Right lobe of liver (tissue), 6 donors: ENCODE data around the gene ATP13A3. TPM values are rescaled to one million over a fixed set of nuclear protein-coding genes. Genes with fewer than 3 reads are reported as not detected.

Source experiments
- ATAC-seq, 4 donors: fragments of 200-7000 bp; cut with Tn5 transposase; one replicate each; pipeline ENCODE4 v1.9.1; 2020; ENCODE audit warnings: mild to moderate bottlenecking in 4 of 4, moderate library complexity in 4 of 4
- DNase-seq, 3 donors: peaks; one replicate each; pipeline ENCODE4 v3.0.0-alpha.2; 2020
- H3K27ac ChIP-seq, 3 donors: fragments of 200-600 bp; one replicate each; pipeline ENCODE4 v1.8.0; 2022
- H3K27me3 ChIP-seq, 2 donors: fragments of 200-600 bp; one replicate each; pipeline ENCODE4 v1.8.0; 2022
- H3K36me3 ChIP-seq, 4 donors: fragments of 200-600 bp; sonication (generic) in 1 of 4; one replicate each; pipeline versions ENCODE4 v1.5.1 to v1.8.0; 2017 to 2022; ENCODE audit warnings: control low read depth in 1 of 4
- H3K4me1 ChIP-seq, 4 donors: fragments of 200-600 bp; sonication (generic) in 1 of 4; one replicate each; pipeline versions ENCODE4 v1.5.1 to v1.8.0; 2017 to 2022; ENCODE audit warnings: control low read depth in 1 of 4
- H3K4me3 ChIP-seq, 3 donors: fragments of 200-600 bp; one replicate each; pipeline ENCODE4 v1.8.0; 2022
- H3K9me3 ChIP-seq, 4 donors: fragments of 200-600 bp; sonication (generic) in 1 of 4; one replicate each; pipeline versions ENCODE4 v1.5.1 to v1.8.0; 2017 to 2022; ENCODE audit warnings: control low read depth in 1 of 4
- CTCF ChIP-seq, 4 donors: fragments of 200-600 bp in 3 of 4; fragments of 450-650 bp in 1 of 4; IDR thresholded peaks; one replicate each; pipeline versions ENCODE4 v1.5.1 to v1.8.0; 2016 to 2022; ENCODE audit warnings: antibody characterized with exemption in 4 of 4, mild to moderate bottlenecking in 2 of 4
- POLR2A ChIP-seq: fragments of 450-650 bp; IDR thresholded peaks from one replicate; pipeline ENCODE4 v1.6.1; 2017; ENCODE audit warnings: antibody characterized with exemption, mild to moderate bottlenecking
- WGBS: methylation state at CpG from one replicate; pipeline ENCODE4 v1.1.6; 2018; ENCODE audit warnings: low coverage, low lambda C conversion rate; ENCODE audit not compliant: insufficient coverage; ENCODE audit errors: missing lambda C conversion rate; 5-methylcytosine and 5-hydroxymethylcytosine counted together
- intact Hi-C, 2 donors: fragments of 100-400 bp; cut with DNase I; formaldehyde crosslinking; loops; one replicate each; pipeline versions ENCODE4 v1.11.2 to v1.14.1; 2022
- total RNA-seq, 6 experiments: library from RNA; depleted of rRNA in 2 of 6; stranded (reverse); fragments of >200 nt in 2 of 6; fragmentation: NEBNext Ultra II Directional in 3 of 6; extraction: Animal tissue kit (Norgen Biotek cat#: 25700) in 3 of 6; gene quantifications; one replicate each; pipeline versions ENCODE4 v1.1.0 to v1.2.4, GENCODE V29; 2016 to 2023
- donor health status: DM: no; HTN: yes; CAD: no.
- donor health status: DM: no; HTN: no; CAD: no.
- donor health status: DM: no; HTN: no; CAD: no.
- donor health status: DM: no; HTN: yes; CAD: no.
- donor health status: DM: no; HTN: yes; CAD: no.

ATP13A3 gene
- total RNA-seq, 6 experiments from 2014 or later = 109 to 172 (median 145) TPM

GRCh38 chr3:194465246-194465645 is 21.6 kb downstream of the ATP13A3 start:
- no peak for DNase-seq
- no peak for ATAC-seq
- H3K4me1 ChIP-seq = peaks cover 0 to 24% (median 9%) of the 10 kb centered on the region in 4 donors
- H3K27me3 ChIP-seq = no peaks in the 10 kb centered on the region
- H3K27ac ChIP-seq = no peak overlapping the region
- peaks cover 0 to 4% (median 2%) of the 10 kb centered on the region in 4 donors for H3K36me3 ChIP-seq
- no peak overlapping the region for H3K4me3 ChIP-seq
- H3K9me3 ChIP-seq = no peaks in the 10 kb centered on the region
- WGBS = 95% methylated on average over 5 of the region's 7 CpGs
- no peak for TF ChIP-seq CTCF (IDR thresholded peaks at IDR 0.05)
- no peak for TF ChIP-seq POLR2A
- intact Hi-C loops = no loop called here

GRCh38 chr3:194464692-194465091 is 22.1 kb downstream of the ATP13A3 start:
- Histone ChIP-seq H3K36me3 (peaks cover 0 to 9% (median 4%) of the 10 kb centered on the region in 4 donors), H3K9me3 (no peaks in the 10 kb centered on the region), H3K4me3 (no peak overlapping the region), H3K27ac (no peak overlapping the region), H3K27me3 (no peaks in the 10 kb centered on the region), H3K4me1 (peaks cover 0 to 21% (median 9%) of the 10 kb centered on the region in 4 donors)
- WGBS = no CpG with 5 or more reads among the region's 1 CpG
- no peak for ATAC-seq
- TF ChIP-seq CTCF (IDR thresholded peaks at IDR 0.05) (no peak), POLR2A (no peak)
- no peak for DNase-seq
- intact Hi-C loops = no loop called here

- Histone ChIP-seq H3K27ac (no peak overlapping the region), H3K27me3 (no peaks in the 10 kb centered on the region), H3K4me1 (peaks cover 0 to 21% (median 9%) of the 10 kb centered on the region in 4 donors), H3K4me3 (no peak overlapping the region), H3K9me3 (no peaks in the 10 kb centered on the region), H3K36me3 (peaks cover 0 to 24% (median 8%) of the 10 kb centered on the region in 4 donors)
- intact Hi-C loops = no loop called here
- no peak for DNase-seq
- TF ChIP-seq POLR2A (no peak), CTCF (IDR thresholded peaks at IDR 0.05) (no peak)
- WGBS = 39% methylated on average over 2 of the region's 2 CpGs
- peak in 3 of 4 donors; percentile 58 to 76 (median 62) for ATAC-seq
Measured at GRCh38 chr3:194462936-194463335, 23.9 kb downstream of the ATP13A3 start.

DNA sequence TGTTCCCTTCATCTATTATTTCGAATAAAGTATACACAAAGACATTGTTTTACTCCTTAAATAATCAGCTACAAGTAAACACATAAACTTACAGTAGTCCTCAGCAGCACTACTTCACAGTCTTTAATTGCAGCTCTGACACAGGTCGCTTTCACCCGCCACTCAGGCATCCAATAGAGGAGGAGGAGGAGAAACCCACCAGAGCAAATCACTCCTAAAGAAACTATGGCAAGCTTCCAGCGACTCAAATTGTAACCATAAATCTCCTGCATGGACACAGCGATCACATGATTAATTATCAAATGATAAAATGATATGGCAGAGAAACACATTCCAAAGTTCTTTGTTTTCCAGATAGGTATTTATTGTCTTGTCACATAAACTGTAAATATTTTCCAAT is 26.2 kb downstream of the ATP13A3 start:
- Histone ChIP-seq H3K4me3 (no peak overlapping the region), H3K9me3 (no peaks in the 10 kb centered on the region), H3K4me1 (peaks cover 0 to 18% (median 7%) of the 10 kb centered on the region in 4 donors), H3K27me3 (no peaks in the 10 kb centered on the region), H3K27ac (no peak overlapping the region), H3K36me3 (peaks cover 0 to 32% (median 9%) of the 10 kb centered on the region in 4 donors)
- WGBS = 91% methylated on average over 5 of the region's 5 CpGs
- DNase-seq = no peak
- no peak for ATAC-seq
- TF ChIP-seq CTCF (IDR thresholded peaks at IDR 0.05) = no peak
- no peak for TF ChIP-seq POLR2A
- intact Hi-C loops = no loop called here

GRCh38 chr3:194458131-194458530 is 28.7 kb downstream of the ATP13A3 start:
- Histone ChIP-seq H3K9me3 (no peaks in the 10 kb centered on the region), H3K4me3 (no peak overlapping the region), H3K4me1 (peaks cover 0 to 17% (median 7%) of the 10 kb centered on the region in 4 donors), H3K36me3 (peaks cover 0 to 44% (median 14%) of the 10 kb centered on the region in 4 donors), H3K27ac (no peak overlapping the region), H3K27me3 (no peaks in the 10 kb centered on the region)
- WGBS = 93% methylated on average over 3 of the region's 5 CpGs
- ATAC-seq (no peak), DNase-seq (no peak)
- TF ChIP-seq POLR2A = no peak
- TF ChIP-seq CTCF (IDR thresholded peaks at IDR 0.05) = no peak
- intact Hi-C loops = no loop called here
